ENCODE data around the gene SMURF2. TPM values are rescaled to one million over a fixed set of nuclear protein-coding genes. Genes with fewer than 3 reads are reported as not detected.

SMURF2 gene
- total and polyA plus RNA-seq, 9 of the 15 experiments (the other 6 are each of a cell fraction or from before 2014, with no cell fraction given) = 3.8 to 22.0 (median 14.8) TPM

DNA sequence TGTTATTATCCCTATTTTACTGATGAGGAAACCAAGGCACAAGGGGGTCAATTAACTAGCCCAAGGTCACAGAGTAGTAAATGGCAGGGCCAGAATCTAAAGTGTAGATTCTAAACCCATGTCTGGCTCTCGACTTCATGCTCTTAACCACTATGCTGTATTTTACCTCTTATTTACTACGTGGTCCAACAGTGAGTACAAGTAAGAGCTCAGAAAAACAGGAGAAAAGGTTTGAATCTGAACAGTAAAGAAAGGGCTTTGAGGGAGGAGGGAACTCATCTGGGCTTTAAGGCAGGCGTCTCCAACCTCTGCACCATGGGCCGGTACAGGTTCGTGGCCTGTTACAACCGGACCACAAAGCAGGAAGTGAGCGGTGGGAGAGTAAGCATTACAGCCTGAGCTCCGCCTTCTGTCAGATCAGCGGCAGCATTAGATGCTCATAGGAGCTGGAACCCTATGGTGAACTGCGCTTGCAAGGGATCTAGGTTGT is 62.9 kb downstream of the SMURF2 start (continued):
- TF ChIP-seq, protein P1, sequence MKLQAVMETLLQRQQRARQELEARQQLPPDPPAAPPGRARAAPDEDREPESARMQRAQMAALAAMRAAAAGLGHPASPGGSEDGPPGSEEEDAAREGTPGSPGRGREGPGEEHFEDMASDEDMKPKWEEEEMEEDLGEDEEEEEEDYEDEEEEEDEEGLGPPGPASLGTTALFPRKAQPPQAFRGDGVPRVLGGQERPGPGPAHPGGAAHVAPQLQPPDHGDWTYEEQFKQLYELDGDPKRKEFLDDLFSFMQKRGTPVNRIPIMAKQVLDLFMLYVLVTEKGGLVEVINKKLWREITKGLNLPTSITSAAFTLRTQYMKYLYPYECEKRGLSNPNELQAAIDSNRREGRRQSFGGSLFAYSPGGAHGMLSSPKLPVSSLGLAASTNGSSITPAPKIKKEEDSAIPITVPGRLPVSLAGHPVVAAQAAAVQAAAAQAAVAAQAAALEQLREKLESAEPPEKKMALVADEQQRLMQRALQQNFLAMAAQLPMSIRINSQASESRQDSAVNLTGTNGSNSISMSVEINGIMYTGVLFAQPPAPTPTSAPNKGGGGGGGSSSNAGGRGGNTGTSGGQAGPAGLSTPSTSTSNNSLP (IDR thresholded peaks at IDR 0.05; ENCODE audit: borderline replicate concordance, low read depth, low read length) = no peak
- TF ChIP-seq, protein P2, sequence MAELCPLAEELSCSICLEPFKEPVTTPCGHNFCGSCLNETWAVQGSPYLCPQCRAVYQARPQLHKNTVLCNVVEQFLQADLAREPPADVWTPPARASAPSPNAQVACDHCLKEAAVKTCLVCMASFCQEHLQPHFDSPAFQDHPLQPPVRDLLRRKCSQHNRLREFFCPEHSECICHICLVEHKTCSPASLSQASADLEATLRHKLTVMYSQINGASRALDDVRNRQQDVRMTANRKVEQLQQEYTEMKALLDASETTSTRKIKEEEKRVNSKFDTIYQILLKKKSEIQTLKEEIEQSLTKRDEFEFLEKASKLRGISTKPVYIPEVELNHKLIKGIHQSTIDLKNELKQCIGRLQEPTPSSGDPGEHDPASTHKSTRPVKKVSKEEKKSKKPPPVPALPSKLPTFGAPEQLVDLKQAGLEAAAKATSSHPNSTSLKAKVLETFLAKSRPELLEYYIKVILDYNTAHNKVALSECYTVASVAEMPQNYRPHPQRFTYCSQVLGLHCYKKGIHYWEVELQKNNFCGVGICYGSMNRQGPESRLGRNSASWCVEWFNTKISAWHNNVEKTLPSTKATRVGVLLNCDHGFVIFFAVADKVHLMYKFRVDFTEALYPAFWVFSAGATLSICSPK (IDR thresholded peaks at IDR 0.05; ENCODE audit: borderline replicate concordance) = no peak
- TF ChIP-seq SIRT6 (IDR thresholded peaks at IDR 0.05; ENCODE audit: low read depth, low read length) (no peak), HMG20B (CRISPR knock-in tag; IDR thresholded peaks at IDR 0.05) (no peak), HSF4 (CRISPR knock-in tag; IDR thresholded peaks at IDR 0.05; ENCODE audit: borderline replicate concordance) (no peak), HNRNPLL (IDR thresholded peaks at IDR 0.05; ENCODE audit: low read depth, low read length, poor library complexity, severe bottlenecking) (no peak), ZNF324 (CRISPR knock-in tag; IDR thresholded peaks at IDR 0.05) (0 out of 2 replicates have a peak, but pooled peaks have one; percentile 31), SIN3A (IDR thresholded peaks at IDR 0.05; ENCODE audit: borderline replicate concordance in 2 of 2, control insufficient read depth in 1 of 2, low read depth in 2 of 2, low read length in 2 of 2) (no peak; a peak in 1 of 4 replicates), MAFG (tag; conservative IDR thresholded peaks at IDR 0.05) (no peak), POLR2AphosphoS5 (IDR thresholded peaks at IDR 0.05; ENCODE audit: control insufficient read depth, insufficient read depth, low read depth, low read length) (peak; percentile 80)
- TF ChIP-seq, protein P3, sequence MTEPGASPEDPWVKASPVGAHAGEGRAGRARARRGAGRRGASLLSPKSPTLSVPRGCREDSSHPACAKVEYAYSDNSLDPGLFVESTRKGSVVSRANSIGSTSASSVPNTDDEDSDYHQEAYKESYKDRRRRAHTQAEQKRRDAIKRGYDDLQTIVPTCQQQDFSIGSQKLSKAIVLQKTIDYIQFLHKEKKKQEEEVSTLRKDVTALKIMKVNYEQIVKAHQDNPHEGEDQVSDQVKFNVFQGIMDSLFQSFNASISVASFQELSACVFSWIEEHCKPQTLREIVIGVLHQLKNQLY (CRISPR knock-in tag; conservative IDR thresholded peaks at IDR 0.05) = no peak
- TF ChIP-seq, protein P4, sequence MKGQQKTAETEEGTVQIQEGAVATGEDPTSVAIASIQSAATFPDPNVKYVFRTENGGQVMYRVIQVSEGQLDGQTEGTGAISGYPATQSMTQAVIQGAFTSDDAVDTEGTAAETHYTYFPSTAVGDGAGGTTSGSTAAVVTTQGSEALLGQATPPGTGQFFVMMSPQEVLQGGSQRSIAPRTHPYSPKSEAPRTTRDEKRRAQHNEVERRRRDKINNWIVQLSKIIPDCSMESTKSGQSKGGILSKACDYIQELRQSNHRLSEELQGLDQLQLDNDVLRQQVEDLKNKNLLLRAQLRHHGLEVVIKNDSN (CRISPR knock-in tag; IDR thresholded peaks at IDR 0.05) = no peak
- TF ChIP-seq, protein P5, sequence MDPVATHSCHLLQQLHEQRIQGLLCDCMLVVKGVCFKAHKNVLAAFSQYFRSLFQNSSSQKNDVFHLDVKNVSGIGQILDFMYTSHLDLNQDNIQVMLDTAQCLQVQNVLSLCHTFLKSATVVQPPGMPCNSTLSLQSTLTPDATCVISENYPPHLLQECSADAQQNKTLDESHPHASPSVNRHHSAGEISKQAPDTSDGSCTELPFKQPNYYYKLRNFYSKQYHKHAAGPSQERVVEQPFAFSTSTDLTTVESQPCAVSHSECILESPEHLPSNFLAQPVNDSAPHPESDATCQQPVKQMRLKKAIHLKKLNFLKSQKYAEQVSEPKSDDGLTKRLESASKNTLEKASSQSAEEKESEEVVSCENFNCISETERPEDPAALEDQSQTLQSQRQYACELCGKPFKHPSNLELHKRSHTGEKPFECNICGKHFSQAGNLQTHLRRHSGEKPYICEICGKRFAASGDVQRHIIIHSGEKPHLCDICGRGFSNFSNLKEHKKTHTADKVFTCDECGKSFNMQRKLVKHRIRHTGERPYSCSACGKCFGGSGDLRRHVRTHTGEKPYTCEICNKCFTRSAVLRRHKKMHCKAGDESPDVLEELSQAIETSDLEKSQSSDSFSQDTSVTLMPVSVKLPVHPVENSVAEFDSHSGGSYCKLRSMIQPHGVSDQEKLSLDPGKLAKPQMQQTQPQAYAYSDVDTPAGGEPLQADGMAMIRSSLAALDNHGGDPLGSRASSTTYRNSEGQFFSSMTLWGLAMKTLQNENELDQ (CRISPR knock-in tag; IDR thresholded peaks at IDR 0.05; ENCODE audit: borderline replicate concordance) = no peak
- TF ChIP-seq, protein P6, sequence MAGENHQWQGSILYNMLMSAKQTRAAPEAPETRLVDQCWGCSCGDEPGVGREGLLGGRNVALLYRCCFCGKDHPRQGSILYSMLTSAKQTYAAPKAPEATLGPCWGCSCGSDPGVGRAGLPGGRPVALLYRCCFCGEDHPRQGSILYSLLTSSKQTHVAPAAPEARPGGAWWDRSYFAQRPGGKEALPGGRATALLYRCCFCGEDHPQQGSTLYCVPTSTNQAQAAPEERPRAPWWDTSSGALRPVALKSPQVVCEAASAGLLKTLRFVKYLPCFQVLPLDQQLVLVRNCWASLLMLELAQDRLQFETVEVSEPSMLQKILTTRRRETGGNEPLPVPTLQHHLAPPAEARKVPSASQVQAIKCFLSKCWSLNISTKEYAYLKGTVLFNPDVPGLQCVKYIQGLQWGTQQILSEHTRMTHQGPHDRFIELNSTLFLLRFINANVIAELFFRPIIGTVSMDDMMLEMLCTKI (IDR thresholded peaks at IDR 0.05; ENCODE audit: partially characterized antibody) = no peak
- TF ChIP-seq, protein P7, sequence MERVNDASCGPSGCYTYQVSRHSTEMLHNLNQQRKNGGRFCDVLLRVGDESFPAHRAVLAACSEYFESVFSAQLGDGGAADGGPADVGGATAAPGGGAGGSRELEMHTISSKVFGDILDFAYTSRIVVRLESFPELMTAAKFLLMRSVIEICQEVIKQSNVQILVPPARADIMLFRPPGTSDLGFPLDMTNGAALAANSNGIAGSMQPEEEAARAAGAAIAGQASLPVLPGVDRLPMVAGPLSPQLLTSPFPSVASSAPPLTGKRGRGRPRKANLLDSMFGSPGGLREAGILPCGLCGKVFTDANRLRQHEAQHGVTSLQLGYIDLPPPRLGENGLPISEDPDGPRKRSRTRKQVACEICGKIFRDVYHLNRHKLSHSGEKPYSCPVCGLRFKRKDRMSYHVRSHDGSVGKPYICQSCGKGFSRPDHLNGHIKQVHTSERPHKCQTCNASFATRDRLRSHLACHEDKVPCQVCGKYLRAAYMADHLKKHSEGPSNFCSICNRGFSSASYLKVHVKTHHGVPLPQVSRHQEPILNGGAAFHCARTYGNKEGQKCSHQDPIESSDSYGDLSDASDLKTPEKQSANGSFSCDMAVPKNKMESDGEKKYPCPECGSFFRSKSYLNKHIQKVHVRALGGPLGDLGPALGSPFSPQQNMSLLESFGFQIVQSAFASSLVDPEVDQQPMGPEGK (CRISPR knock-in tag; IDR thresholded peaks at IDR 0.05; ENCODE audit: borderline replicate concordance) = no peak

Data from K562 (cell line).